GM04504 (cell line): ENCODE results near the gene MKKS.

Experiments used
- DNase-seq: peaks from one replicate; pipeline ENCODE4 v3.0.0-alpha.2; 2012; ENCODE audit warnings: low read depth

MKKS gene

GRCh38 chr20:10368702-10369041 lies 65.3 kb downstream of the MKKS start:
- no peak for DNase-seq

GRCh38 chr20:10367943-10368701 lies 65.9 kb downstream of the MKKS start:
- DNase-seq, result no peak

GRCh38 chr20:10367693-10367942 lies 66.4 kb downstream of the MKKS start:
- DNase-seq, result no peak

- DNase-seq, result no peak
These were observed 66.9 kb downstream of the MKKS start for GRCh38 chr20:10366898-10367692.

- no peak for DNase-seq
These were observed 71.3 kb downstream of the MKKS start for GRCh38 chr20:10362674-10363073.

- no peak for DNase-seq
These were observed 73.1 kb downstream of the MKKS start for GRCh38 chr20:10360878-10361277.

- no peak for DNase-seq
These were observed 74.4 kb downstream of the MKKS start for GRCh38 chr20:10359621-10360040.

GRCh38 chr20:10357974-10358373 lies 76.0 kb downstream of the MKKS start:
- DNase-seq, result no peak

- no peak for DNase-seq
These were observed 76.8 kb downstream of the MKKS start for GRCh38 chr20:10357061-10357708.

GRCh38 chr20:10356628-10357027 lies 77.4 kb downstream of the MKKS start:
- no peak for DNase-seq

GRCh38 chr20:10352934-10353824 lies 80.8 kb downstream of the MKKS start:
- no peak for DNase-seq
